Right lobe of liver (tissue), 4 donors: ENCODE measurements around the gene TUBGCP5.

Source experiments
- POLR2A ChIP-seq: fragments of 450-650 bp; IDR thresholded peaks from one replicate; pipeline ENCODE4 v1.6.1; 2017; ENCODE audit warnings: antibody characterized with exemption, mild to moderate bottlenecking
- TF ChIP-seq, protein P1 (sequence below), 4 donors: fragments of 200-600 bp in 3 of 4; fragments of 450-650 bp in 1 of 4; IDR thresholded peaks; one replicate each; pipeline versions ENCODE4 v1.5.1 to v1.8.0; 2016 to 2022; ENCODE audit warnings: antibody characterized with exemption in 4 of 4, mild to moderate bottlenecking in 2 of 4
- donor health status: DM: no; HTN: no; CAD: no.
- donor health status: DM: no; HTN: no; CAD: no.
- donor health status: DM: no; HTN: yes; CAD: no.

DNA sequence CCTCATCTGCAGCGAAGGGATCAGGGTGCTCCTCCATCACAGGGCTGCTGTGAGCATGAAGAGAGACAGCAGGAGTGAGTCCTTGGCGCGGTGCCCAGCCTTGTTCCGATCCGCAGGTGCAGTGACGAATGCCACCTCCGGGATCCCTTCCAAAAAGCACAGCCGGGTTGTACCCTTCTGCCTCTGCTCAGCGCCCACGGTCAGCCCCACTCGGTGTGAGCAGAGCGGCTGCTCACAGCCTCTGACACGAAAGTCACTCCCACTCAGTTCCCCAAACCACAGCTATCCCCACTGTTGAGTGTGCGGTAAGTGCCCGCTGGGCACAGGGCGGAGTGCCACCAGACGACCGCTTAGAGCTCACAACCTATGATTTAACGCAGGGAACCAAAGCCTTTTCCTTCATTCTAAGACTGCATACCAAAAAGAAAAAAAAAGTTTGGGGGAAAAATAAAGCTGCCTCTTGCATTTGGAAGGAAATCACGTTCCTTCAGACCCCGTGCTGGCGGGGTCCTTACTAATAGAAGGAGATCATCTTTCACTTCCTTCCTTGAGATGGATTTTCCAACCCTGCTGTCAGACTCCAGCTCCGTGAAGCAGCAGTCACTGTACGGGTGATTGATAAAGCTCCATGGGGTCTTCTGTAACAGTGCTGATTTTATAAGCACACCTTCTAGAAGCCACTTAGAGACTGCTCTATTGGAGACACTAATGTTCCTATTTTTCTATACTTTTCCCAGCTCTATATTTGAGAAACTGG is 34.7 kb upstream of the TUBGCP5 start:
- no peak for TF ChIP-seq POLR2A
- TF ChIP-seq, protein P1, sequence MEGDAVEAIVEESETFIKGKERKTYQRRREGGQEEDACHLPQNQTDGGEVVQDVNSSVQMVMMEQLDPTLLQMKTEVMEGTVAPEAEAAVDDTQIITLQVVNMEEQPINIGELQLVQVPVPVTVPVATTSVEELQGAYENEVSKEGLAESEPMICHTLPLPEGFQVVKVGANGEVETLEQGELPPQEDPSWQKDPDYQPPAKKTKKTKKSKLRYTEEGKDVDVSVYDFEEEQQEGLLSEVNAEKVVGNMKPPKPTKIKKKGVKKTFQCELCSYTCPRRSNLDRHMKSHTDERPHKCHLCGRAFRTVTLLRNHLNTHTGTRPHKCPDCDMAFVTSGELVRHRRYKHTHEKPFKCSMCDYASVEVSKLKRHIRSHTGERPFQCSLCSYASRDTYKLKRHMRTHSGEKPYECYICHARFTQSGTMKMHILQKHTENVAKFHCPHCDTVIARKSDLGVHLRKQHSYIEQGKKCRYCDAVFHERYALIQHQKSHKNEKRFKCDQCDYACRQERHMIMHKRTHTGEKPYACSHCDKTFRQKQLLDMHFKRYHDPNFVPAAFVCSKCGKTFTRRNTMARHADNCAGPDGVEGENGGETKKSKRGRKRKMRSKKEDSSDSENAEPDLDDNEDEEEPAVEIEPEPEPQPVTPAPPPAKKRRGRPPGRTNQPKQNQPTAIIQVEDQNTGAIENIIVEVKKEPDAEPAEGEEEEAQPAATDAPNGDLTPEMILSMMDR (IDR thresholded peaks at IDR 0.05): no peak
